GM12873 (cell line): Measurements from ENCODE around the gene FAM168B.

Source experiments
- CTCF ChIP-seq: IDR thresholded peaks from 2 replicates; pipeline ENCODE4 v1.5.1; 2012; ENCODE audit warnings: low read depth, mild to moderate bottlenecking, moderate library complexity, low read length, control low read depth; ENCODE audit not compliant: insufficient read depth; ENCODE audit errors: missing control alignments

FAM168B gene

GRCh38 chr2:131126436-131126835 is 33.2 kb upstream of the FAM168B start:
- no peak for TF ChIP-seq CTCF

- TF ChIP-seq CTCF: no peak
Measured at GRCh38 chr2:131125195-131125757, 32.0 kb upstream of the FAM168B start.

GRCh38 chr2:131123192-131123591 is 29.9 kb upstream of the FAM168B start:
- no peak for TF ChIP-seq CTCF

- no peak for TF ChIP-seq CTCF
Measured at GRCh38 chr2:131122496-131122895, 29.2 kb upstream of the FAM168B start.

- no peak for TF ChIP-seq CTCF
Measured at GRCh38 chr2:131121464-131121863, 28.2 kb upstream of the FAM168B start.

GRCh38 chr2:131120815-131121317 is 27.6 kb upstream of the FAM168B start:
- TF ChIP-seq CTCF: no peak

- no peak for TF ChIP-seq CTCF
Measured at GRCh38 chr2:131115752-131116151, 22.5 kb upstream of the FAM168B start.
